Heart right ventricle (tissue), 16 donors: Measurements from ENCODE around the gene NR2C2. TPM values are rescaled to one million over a fixed set of nuclear protein-coding genes. Genes with fewer than 3 reads are reported as not detected.

ENCODE experiments used
- ATAC-seq, 8 donors: fragments of 200-7000 bp; cut with Tn5 transposase; one replicate each; pipeline ENCODE4 v1.9.1; 2020; ENCODE audit warnings: mild to moderate bottlenecking in 8 of 8, moderate library complexity in 8 of 8, moderate number of reproducible peaks in 1 of 8
- DNase-seq, 2 donors: peaks; one replicate each; pipeline ENCODE4 v3.0.0-alpha.2; 2020
- H3K27ac ChIP-seq, 10 donors: fragments of 200-600 bp; sonication (generic) in 2 of 10; one replicate each; pipeline versions ENCODE4 v1.5.0 to v1.8.0; 2020 to 2022; ENCODE audit warnings: mild to moderate bottlenecking in 3 of 10
- H3K27me3 ChIP-seq, 7 donors: fragments of 200-600 bp; one replicate each; pipeline ENCODE4 v1.8.0; 2021 to 2022; ENCODE audit warnings: mild to moderate bottlenecking in 2 of 7
- H3K36me3 ChIP-seq, 9 donors: fragments of 200-600 bp; sonication (generic) in 1 of 9; one replicate each; pipeline versions ENCODE4 v1.5.0 to v1.8.0; 2020 to 2022; ENCODE audit warnings: mild to moderate bottlenecking in 2 of 9
- H3K4me1 ChIP-seq, 9 donors: fragments of 200-600 bp; sonication (generic) in 1 of 9; one replicate each; pipeline versions ENCODE4 v1.5.0 to v1.8.0; 2020 to 2022; ENCODE audit warnings: mild to moderate bottlenecking in 4 of 9
- H3K4me3 ChIP-seq, 10 donors: fragments of 200-600 bp; sonication (generic) in 2 of 10; one replicate each; pipeline versions ENCODE4 v1.5.0 to v1.8.0; 2020 to 2022; ENCODE audit warnings: mild to moderate bottlenecking in 7 of 10, moderate library complexity in 2 of 10
- H3K9me3 ChIP-seq, 11 donors: fragments of 200-600 bp in 10 of 11; sonication (generic) in 2 of 11; one replicate each; pipeline versions ENCODE4 v1.5.0 to v1.8.0; 2013 to 2022; ENCODE audit warnings: mild to moderate bottlenecking in 2 of 11, control low read depth in 1 of 11, moderate library complexity in 1 of 11
- WGBS, 2 donors: extraction: QIAGEN DNeasy Blood & Tissue Kit; methylation state at CpG; one replicate each; pipeline ENCODE4 v1.1.7; 2013; ENCODE audit warnings: inconsistent platforms in 1 of 2; 5-methylcytosine and 5-hydroxymethylcytosine counted together
- intact Hi-C, 10 donors: fragments of 100-400 bp; cut with DNase I; formaldehyde crosslinking; loops; one replicate each; pipeline versions ENCODE4 v1.11.1 to v1.14.2; 2022
- polyA plus RNA-seq, 2 donors: library from polyadenylated mRNA; stranded (reverse); fragments of 200-250 nt; gene quantifications; one replicate each; pipeline ENCODE4 v1.2.3, GENCODE V29; 2013
- total RNA-seq, 10 donors: library from RNA; stranded (reverse); fragmentation: NEBNext Ultra II Directional in 3 of 10; extraction: Animal tissue kit (Norgen Biotek cat#: 25700) in 3 of 10; gene quantifications; one replicate each; pipeline versions ENCODE4 v1.2.1 to v1.2.4, GENCODE V29; 2021 to 2023
- TF ChIP-seq, protein P1 (sequence below), 9 donors: fragments of 200-600 bp; sonication (generic) in 2 of 9; IDR thresholded peaks; one replicate each; pipeline versions ENCODE4 v1.5.0 to v1.8.0; 2021 to 2022; ENCODE audit warnings: antibody characterized with exemption in 9 of 9, mild to moderate bottlenecking in 5 of 9, moderate library complexity in 1 of 9
- donor health status: Arrhythmogenic right ventricular cardiomyopathy.
- donor health status: ischemic (EF 13 %, LVEDD 7.1; RV severe dilation, severe dysfunction).
- donor health status: healthy with polysubstance abuse.
- donor health status: DM: no; HTN: yes; CAD: no.
- donor health status: DM: no; HTN: no; CAD: no.
- donor health status: ischemic (EF 25% LVEDD 6.9; RV normal size, moderate dysfunction).
- donor health status: ischemic (EF 25% LVEDD 5.7; RV mildly dilated, moderate dysfunction).
- donor health status: healthy.
- donor health status: DM: yes; HTN: yes; CAD: no.
- donor health status: Ischemic cardiomyopathy.
- donor health status: ischemic (EF 35%, LVEDD 5.7; RV mildly dilated, moderate dysfunction).
- donor health status: nonischemic (EF 11% LVEDD 7.7; RV severe dilation, severe dysfunction).
- donor health status: DM: yes; HTN: yes; CAD: no.
- donor health status: PGD.
- donor health status: ischemic (EF 29% LVEDD 5.4; RV normal size, mild dysfunction).
- donor health status: nonischemic (EF 23%, LVEDD 6.1; RV moderate dilation, normal function).

The NR2C2 gene
- total and polyA plus RNA-seq, 12 donors = 6.5 to 33.8 (median 27.1) TPM

DNA sequence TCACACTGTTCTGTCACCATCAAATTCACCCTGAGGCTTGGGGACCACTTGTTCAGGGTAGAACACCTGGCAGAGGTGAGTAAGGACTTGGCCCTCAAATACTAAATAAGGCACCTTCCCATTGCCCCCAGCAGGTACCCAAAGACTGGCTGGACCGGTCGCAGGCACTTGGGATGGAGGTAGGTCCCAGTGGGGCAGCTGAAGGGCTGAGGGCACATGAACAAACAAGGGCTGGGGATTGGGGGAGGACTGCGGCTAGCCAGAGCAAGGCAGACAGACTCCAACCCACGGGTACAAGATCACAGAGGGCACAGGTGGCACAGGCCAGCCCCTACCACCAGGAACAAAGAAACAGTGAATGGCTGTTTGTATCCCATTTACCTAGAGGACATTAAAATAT lies 115.9 kb downstream of the NR2C2 start:
- Histone ChIP-seq H3K27ac (peak overlapping the region in 7 of 10 donors; percentile 6 to 89 (median 31)), H3K27me3 (no peaks in the 10 kb centered on the region), H3K4me3 (peak overlapping the region in 8 of 10 donors; percentile 70 to 97 (median 81)), H3K4me1 (peaks cover 6 to 24% (median 17%) of the 10 kb centered on the region in 9 donors), H3K9me3 (no peaks in the 10 kb centered on the region), H3K36me3 (peaks cover 0 to 27% (median 6%) of the 10 kb centered on the region in 9 donors)
- TF ChIP-seq, protein P1, sequence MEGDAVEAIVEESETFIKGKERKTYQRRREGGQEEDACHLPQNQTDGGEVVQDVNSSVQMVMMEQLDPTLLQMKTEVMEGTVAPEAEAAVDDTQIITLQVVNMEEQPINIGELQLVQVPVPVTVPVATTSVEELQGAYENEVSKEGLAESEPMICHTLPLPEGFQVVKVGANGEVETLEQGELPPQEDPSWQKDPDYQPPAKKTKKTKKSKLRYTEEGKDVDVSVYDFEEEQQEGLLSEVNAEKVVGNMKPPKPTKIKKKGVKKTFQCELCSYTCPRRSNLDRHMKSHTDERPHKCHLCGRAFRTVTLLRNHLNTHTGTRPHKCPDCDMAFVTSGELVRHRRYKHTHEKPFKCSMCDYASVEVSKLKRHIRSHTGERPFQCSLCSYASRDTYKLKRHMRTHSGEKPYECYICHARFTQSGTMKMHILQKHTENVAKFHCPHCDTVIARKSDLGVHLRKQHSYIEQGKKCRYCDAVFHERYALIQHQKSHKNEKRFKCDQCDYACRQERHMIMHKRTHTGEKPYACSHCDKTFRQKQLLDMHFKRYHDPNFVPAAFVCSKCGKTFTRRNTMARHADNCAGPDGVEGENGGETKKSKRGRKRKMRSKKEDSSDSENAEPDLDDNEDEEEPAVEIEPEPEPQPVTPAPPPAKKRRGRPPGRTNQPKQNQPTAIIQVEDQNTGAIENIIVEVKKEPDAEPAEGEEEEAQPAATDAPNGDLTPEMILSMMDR (IDR thresholded peaks at IDR 0.05) = no peak
- no peak for DNase-seq
- intact Hi-C loops = loop anchor here in 3 of 10 donors (10.0 kb wide), 1 partner anchor 118 kb away; the partner anchor contains the start of gene NR2C2 (in 3 of the 3)
- 74 to 80% methylated on average over 4 of the region's 4 CpGs for WGBS, 2 donors
- peak in 4 of 8 donors; percentile 18 to 65 (median 26) for ATAC-seq

DNA sequence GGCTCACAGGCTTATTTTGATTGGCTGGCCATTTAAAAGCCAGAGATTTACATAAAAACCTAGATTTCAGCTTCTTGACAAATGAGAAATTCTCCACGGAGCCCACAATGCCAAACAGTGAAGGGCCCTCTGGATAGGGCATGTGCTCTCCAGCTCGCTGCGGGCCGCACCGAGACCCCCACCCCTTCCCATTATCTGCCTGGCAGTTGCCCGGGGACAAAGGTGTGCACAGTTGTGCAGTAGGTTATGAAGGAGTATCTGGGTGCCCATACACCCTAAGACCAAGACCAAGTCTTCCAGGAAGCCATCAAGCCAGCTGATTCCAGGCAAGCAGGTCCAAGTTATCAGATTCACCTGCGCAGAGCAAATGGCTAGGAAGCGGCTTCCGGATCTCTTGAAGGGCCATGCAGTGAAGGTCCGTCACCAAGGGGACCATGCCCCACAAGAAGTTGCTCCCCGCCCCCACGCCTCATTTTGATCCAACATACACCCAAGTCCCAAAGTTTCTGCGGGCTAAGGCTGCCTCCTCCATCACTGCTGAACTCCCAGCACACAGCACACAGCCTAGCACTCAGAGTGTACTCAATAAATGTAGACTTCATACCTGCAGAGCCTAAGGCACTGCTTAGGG lies 116.4 kb downstream of the NR2C2 start:
- peak overlapping the region; percentile 70 to 97 (median 82) for H3K4me3 ChIP-seq
- 84 to 89% methylated on average over 13 of the region's 13 CpGs for WGBS, 2 donors
- TF ChIP-seq, protein P1 (IDR thresholded peaks at IDR 0.05) = no peak
- H3K9me3 ChIP-seq = no peaks in the 10 kb centered on the region
- H3K4me1 ChIP-seq = peaks cover 6 to 24% (median 17%) of the 10 kb centered on the region in 9 donors
- DNase-seq (no peak), ATAC-seq (peak in 4 of 8 donors; percentile 3 to 39 (median 8))
- no peaks in the 10 kb centered on the region for H3K27me3 ChIP-seq
- intact Hi-C loops = loop anchor here in 4 of 10 donors (2.0 to 10.0 kb wide), 2 partner anchors 35 to 119 kb away; partner anchors contain the start of genes NR2C2 (in 3 of the 4) and RBSN (in 1 of the 4)
- H3K36me3 ChIP-seq = peaks cover 0 to 22% (median under 1%) of the 10 kb centered on the region in 9 donors
- H3K27ac ChIP-seq = peak overlapping the region in 9 of 10 donors; percentile 22 to 91 (median 88)

DNA sequence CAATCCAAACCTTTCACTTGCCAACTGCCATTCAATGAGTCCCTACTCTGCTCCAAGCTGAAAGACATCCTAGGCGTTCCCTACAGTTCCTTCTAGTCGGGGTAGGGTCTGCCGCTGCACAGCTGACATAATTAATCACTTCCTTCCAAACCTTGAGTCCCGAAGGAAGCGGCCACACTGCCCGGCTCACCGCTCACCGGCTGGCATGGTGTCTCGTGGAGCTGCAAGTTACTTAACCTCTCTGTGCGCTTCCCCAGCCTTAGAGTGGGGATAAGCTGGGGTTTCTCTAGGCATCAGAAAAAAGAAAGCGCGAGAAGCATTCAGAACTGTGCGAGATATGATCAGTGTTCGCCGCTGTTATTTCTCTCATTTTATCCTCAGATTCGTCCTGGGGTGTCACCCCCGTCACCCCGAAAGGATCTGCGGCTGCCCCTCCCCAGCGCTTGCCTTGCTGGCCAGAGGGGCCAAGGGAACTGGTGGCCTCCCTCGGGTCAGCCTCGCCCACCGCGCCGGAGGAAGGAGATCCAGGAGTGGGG lies 117.0 kb downstream of the NR2C2 start:
- ATAC-seq (peak; percentile 30 to 53 (median 44)), DNase-seq (no peak)
- H3K27ac ChIP-seq = peak overlapping the region; percentile 69 to 91 (median 88)
- peak overlapping the region; percentile 70 to 97 (median 82) for H3K4me3 ChIP-seq
- H3K27me3 ChIP-seq = no peaks in the 10 kb centered on the region
- TF ChIP-seq, protein P1 (IDR thresholded peaks at IDR 0.05) = no peak
- H3K4me1 ChIP-seq = peaks cover 6 to 24% (median 17%) of the 10 kb centered on the region in 9 donors
- H3K9me3 ChIP-seq = no peaks in the 10 kb centered on the region
- 1% methylated on average over 24 to 25 of the region's 25 CpGs for WGBS, 2 donors
- intact Hi-C loops = loop anchor here in 4 of 10 donors (2.0 to 10.0 kb wide), 2 partner anchors 34 to 120 kb away; partner anchors contain the start of genes NR2C2 (in 3 of the 4) and RBSN (in 1 of the 4)
- H3K36me3 ChIP-seq = peaks cover 0 to 17% (median 0%) of the 10 kb centered on the region in 9 donors

DNA sequence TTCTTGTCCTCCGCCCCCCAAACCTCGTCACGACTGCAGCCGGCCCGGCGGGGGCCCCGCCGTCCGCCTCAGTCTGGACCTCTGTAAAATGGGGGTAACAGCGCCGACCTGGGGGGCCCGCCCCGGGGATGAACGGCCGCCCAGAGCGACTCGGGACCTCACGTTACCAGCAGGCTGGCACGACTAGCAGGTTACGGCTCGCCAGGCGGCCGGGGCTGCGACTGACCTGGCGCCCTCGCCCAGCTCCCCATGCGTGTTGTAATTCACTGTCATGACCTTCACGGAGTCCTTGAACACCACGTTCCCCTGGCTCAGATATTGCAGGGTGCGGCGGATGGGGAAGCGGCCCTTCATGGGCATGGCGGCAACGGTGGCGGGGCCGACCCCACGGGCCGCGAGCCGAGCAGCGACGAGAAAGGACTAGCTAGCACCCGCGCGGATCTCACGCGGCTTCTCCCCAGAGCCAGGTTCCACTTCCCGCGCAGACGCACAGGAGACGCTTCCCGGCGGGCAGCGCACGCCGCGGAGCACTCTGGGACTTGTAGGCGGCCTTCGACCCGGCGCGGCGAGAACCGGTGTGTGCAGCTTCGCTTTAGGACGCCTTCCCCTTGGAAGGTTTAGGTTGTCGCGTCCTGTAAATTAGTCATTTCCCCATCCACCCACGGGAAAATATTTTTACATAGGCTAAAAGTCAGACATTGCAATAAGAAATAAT lies 117.6 kb downstream of the NR2C2 start, which contains the start of gene MRPS25:
MRPS25 (minus strand) TSS at position 481 of the 715 bp plus-strand sequence; CDS start at position 360, 121 bp downstream.
- intact Hi-C loops = loop anchor here in 4 of 10 donors (2.0 to 10.0 kb wide), 2 partner anchors 34 to 120 kb away; partner anchors contain the start of genes NR2C2 (in 3 of the 4) and RBSN (in 1 of the 4)
- Histone ChIP-seq H3K27ac (peak within 1 kb of the TSS; percentile 69 to 91 (median 88)), H3K9me3 (no peaks in the 10 kb centered on the region), H3K4me1 (peaks cover 6 to 24% (median 17%) of the 10 kb centered on the region in 9 donors), H3K36me3 (peaks cover 0 to 17% (median 0%) of the 10 kb centered on the region in 9 donors), H3K4me3 (peak within 1 kb of the TSS; percentile 70 to 97 (median 82)), H3K27me3 (no peaks in the 10 kb centered on the region)
- WGBS, 2 donors = 0% methylated on average over 69 of the region's 69 CpGs
- peak; percentile 96 to 98 (median 98) for ATAC-seq
- peak; percentile 89 to 90 for DNase-seq
- TF ChIP-seq, protein P1 (IDR thresholded peaks at IDR 0.05) = no peak
